ENCODE data around the gene FAM111A.
A peak's percentile ranks its signal among the peaks of the same experiment; 100 is the strongest.
"Not testable (repeated sequence)": the region's sequence is repeated elsewhere in the genome, so short reads cannot be mapped to it uniquely, and the experiment has no call there.

Gene FAM111A

GRCh38 chr11:59142530-59143507, at the start of gene FAM111A:
TSS of gene FAM111A (plus strand) at chr11:59142856. CDS start at chr11:59148873, 6,017 bp downstream.
- H3K4me1 ChIP-seq (ENCODE audit: control insufficient read depth in 1 of 2, insufficient read depth in 1 of 2, low read depth in 1 of 2, low read length in 1 of 2): peaks cover 46 to 48% of the 10 kb centered on the region in 2 experiments
- H3K4me3 ChIP-seq (ENCODE audit: low read depth in 1 of 2, low read length in 1 of 2): peak within 1 kb of the TSS; percentile 91 to 96
- no peaks in the 10 kb centered on the region for H3K9me3 ChIP-seq
- peak; percentile 52 for TF ChIP-seq CTCF (IDR thresholded peaks at IDR 0.05)
- no peaks in the 10 kb centered on the region for H3K27me3 ChIP-seq
- no peaks in the 10 kb centered on the region for H3K36me3 ChIP-seq
- H3K27ac ChIP-seq: peak within 1 kb of the TSS; percentile 93

- not testable (repeated sequence) for H3K9me3 ChIP-seq; H3K27me3 ChIP-seq; H3K4me1 ChIP-seq (ENCODE audit: control insufficient read depth in 1 of 2, insufficient read depth in 1 of 2, low read depth in 1 of 2, low read length in 1 of 2); H3K27ac ChIP-seq; H3K4me3 ChIP-seq (ENCODE audit: low read depth in 1 of 2, low read length in 1 of 2); H3K36me3 ChIP-seq
Measured at GRCh38 chr11:59093576-59093975, 49.1 kb upstream of the FAM111A start.

- H3K27ac ChIP-seq; H3K4me1 ChIP-seq (ENCODE audit: control insufficient read depth in 1 of 2, insufficient read depth in 1 of 2, low read depth in 1 of 2, low read length in 1 of 2); H3K9me3 ChIP-seq; H3K4me3 ChIP-seq (ENCODE audit: low read depth in 1 of 2, low read length in 1 of 2); H3K36me3 ChIP-seq; H3K27me3 ChIP-seq: not testable (repeated sequence)
Measured at GRCh38 chr11:59095225-59095624, 47.4 kb upstream of the FAM111A start.

- not testable (repeated sequence) for H3K36me3 ChIP-seq; H3K4me3 ChIP-seq (ENCODE audit: low read depth in 1 of 2, low read length in 1 of 2); H3K4me1 ChIP-seq (ENCODE audit: control insufficient read depth in 1 of 2, insufficient read depth in 1 of 2, low read depth in 1 of 2, low read length in 1 of 2); H3K9me3 ChIP-seq; H3K27ac ChIP-seq; H3K27me3 ChIP-seq
Measured at GRCh38 chr11:59095972-59096575, 46.6 kb upstream of the FAM111A start.

GRCh38 chr11:59097113-59097708, 45.4 kb upstream of the FAM111A start:
- Histone ChIP-seq H3K27me3 (peaks cover 18% of the 10 kb centered on the region), H3K36me3 (no peaks in the 10 kb centered on the region), H3K4me3 (ENCODE audit: low read depth in 1 of 2, low read length in 1 of 2) (no peak overlapping the region), H3K27ac (no peak overlapping the region), H3K4me1 (ENCODE audit: control insufficient read depth in 1 of 2, insufficient read depth in 1 of 2, low read depth in 1 of 2, low read length in 1 of 2) (no peaks in the 10 kb centered on the region), H3K9me3 (no peaks in the 10 kb centered on the region)
- no peak for TF ChIP-seq CTCF (IDR thresholded peaks at IDR 0.05)

GRCh38 chr11:59097938-59098337, 44.7 kb upstream of the FAM111A start:
- not testable (repeated sequence) for H3K27ac ChIP-seq; H3K9me3 ChIP-seq; H3K4me3 ChIP-seq (ENCODE audit: low read depth in 1 of 2, low read length in 1 of 2); H3K4me1 ChIP-seq (ENCODE audit: control insufficient read depth in 1 of 2, insufficient read depth in 1 of 2, low read depth in 1 of 2, low read length in 1 of 2); H3K36me3 ChIP-seq
- peaks cover 26% of the 10 kb centered on the region for H3K27me3 ChIP-seq

GRCh38 chr11:59102259-59102765, 40.3 kb upstream of the FAM111A start:
- Histone ChIP-seq H3K4me1 (ENCODE audit: control insufficient read depth in 1 of 2, insufficient read depth in 1 of 2, low read depth in 1 of 2, low read length in 1 of 2) (peaks cover 0 to 10% of the 10 kb centered on the region in 2 experiments), H3K36me3 (no peaks in the 10 kb centered on the region), H3K4me3 (ENCODE audit: low read depth in 1 of 2, low read length in 1 of 2) (no peak overlapping the region), H3K27ac (no peak overlapping the region), H3K27me3 (peaks cover 69% of the 10 kb centered on the region), H3K9me3 (no peaks in the 10 kb centered on the region)
- no peak for TF ChIP-seq CTCF (IDR thresholded peaks at IDR 0.05)

Measured in neutrophil (primary cell).